Midbrain (tissue), 1 donor: ENCODE data around the gene KIF13A.
"Not testable (repeated sequence)": the region's sequence is repeated elsewhere in the genome, so short reads cannot be mapped to it uniquely, and the experiment has no call there.

ENCODE experiments used
- DNase-seq: peaks from one replicate; lab custom pipeline; 2025; lab: John Stamatoyannopoulos, UW

KIF13A gene

DNA sequence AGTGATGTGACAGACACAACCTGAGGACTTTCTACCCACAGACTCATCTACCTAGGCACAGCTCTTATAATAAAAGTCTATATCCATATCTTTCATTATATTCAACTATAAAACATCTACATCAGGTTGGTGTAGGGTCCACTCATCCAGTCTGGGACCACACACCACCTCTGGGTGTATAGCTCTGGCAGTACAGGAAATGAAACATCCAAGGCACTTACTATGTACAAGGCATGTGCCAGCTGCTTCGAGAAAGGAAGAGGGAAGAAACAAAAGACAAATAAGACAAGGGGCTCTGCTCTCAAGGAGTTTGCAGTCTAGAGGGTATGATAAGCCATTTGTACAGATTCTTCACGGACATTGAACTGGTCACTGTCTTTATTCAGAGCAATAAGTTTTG is 18.6 kb downstream of the KIF13A start:
- no peak for DNase-seq

DNA sequence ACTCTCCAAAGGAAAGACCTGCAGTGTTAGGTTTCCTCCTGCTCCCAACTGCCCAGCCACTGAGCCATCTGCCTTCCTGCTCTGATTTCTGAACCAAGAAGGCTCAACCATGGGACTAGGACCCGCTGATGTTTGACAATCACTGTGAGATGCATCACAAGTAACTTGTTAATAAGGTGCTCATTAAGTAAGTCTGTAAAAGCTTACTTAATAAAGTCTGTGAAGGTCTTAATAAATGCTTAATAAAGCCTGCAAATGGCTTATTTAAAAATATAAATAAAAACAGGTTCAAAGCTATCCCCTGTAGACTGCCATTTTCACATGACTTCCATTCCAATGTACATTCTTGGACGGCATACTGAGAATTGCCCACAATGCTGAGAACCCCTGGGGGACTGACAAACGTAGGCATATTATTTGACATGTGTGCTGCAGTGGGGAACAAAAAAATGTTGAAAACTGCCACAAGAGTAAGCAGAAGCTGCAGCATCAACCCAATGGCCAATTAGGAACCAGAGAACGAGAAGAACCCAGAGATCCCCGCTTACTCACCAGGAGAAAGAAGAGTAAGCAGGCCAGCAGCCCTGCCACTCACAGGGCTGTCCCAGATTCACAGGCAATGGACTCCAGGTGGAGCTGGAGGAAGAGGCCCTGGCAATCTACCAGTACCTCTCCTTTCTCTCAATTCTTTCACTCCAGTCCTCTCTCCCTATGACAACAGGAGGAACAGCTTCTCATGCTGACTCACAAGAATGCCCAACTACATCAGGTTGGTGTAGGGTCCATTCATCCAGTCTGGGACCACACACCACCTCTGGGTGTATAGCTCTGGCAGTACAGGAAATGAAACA is 19.5 kb downstream of the KIF13A start:
- no peak for DNase-seq

DNA sequence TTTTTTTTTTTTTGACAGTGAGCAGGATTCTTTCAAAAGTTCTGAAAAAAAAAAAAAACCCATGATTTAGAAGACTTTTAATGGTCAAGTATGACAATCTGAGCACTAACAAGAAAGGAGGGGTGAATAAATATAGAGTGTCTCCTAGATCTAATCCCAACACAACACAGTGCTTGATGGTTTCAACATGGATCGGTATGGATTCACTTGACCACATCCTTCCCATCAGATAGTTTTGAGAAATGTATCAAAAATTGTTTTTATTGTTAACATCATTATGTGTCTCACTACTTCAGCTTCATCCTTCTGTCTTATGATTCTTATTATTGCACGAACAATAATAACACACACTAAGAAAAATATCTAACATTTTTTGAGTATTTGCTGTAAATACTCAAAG is 21.0 kb downstream of the KIF13A start:
- no peak for DNase-seq

DNA sequence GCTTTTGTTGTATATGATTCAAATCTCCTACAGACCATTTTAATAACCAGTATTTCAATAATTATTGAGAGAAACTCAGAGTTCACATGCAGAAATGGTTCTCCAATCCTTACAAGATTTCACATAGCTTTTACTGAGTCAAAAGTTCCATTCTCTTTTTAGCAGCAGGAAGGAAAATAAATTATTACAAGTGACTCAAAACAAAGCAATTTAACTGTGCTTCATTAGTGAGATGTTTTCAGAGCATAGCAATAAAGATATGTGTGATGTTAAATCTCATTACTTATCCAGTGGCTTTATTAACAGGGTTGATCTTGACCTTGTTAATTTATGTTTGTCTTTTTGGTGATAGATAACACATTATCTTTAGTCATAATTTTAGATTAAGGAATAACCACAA is 22.0 kb downstream of the KIF13A start:
- DNase-seq, result no peak

DNA sequence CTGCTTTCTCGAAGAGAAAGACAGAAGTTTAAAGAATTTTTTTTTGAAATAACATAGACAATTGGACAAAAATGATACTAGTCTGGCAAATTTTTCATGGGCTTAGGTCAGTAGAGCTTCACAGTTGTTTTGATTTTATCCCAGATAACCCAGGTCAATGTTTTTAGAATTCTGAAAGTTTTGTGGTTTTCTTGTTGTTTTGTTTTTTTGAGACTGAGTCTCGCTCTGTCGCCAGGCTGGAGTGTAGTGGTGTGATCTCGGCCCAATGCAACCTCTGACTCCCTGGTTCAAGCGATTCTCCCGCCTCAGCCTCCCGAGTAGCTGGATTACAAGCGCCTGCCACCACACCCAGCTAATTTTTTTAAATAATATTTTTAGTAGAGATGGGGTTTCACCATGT is 22.8 kb downstream of the KIF13A start:
- DNase-seq, result no peak

DNA sequence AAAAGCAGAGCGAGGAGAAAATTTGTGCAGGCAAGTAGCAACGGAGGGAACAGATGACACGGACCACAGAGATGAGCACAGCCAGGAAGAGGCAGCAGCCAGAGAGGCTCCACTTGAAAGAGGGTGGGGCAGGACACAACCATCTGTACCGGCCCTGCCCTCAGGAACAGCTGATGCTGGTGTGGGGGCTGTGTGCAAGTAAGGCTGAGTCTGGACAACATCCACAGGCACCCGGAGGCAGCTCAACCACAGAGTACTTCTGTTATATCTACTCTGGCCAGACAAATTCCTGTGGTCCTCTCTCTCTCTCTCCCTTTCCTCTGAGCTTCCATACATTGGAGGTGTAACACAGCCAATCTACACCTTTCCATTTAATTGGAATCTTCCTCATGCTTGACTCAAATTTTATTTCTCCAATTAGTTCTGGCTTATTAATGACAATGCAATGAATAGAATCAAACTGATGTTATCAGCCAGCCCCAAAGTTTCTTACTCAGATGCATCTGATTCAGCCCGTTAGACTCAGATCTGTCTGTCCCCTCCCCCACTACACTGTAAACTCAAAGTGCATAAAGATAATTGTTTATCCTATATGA is 24.9 kb downstream of the KIF13A start:
- no peak for DNase-seq

DNA sequence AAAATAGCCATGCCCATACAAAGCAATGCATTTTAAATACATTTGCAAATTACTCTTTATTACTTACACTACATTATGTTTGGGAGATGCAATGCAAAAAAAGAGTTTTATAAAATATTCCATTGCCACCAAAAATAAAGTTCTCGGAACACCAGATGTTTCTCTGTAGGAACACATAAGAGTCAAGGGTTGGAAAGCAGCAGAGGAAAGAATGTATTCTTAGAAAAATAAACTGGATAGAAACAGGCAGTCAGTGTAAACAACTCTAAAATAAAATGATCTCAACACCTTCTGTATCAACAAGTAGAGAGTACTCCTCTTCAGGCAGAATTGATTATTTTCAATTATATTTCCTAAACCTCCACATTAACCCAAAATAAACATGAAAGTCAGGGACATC is 28.1 kb downstream of the KIF13A start:
- no peak for DNase-seq

DNA sequence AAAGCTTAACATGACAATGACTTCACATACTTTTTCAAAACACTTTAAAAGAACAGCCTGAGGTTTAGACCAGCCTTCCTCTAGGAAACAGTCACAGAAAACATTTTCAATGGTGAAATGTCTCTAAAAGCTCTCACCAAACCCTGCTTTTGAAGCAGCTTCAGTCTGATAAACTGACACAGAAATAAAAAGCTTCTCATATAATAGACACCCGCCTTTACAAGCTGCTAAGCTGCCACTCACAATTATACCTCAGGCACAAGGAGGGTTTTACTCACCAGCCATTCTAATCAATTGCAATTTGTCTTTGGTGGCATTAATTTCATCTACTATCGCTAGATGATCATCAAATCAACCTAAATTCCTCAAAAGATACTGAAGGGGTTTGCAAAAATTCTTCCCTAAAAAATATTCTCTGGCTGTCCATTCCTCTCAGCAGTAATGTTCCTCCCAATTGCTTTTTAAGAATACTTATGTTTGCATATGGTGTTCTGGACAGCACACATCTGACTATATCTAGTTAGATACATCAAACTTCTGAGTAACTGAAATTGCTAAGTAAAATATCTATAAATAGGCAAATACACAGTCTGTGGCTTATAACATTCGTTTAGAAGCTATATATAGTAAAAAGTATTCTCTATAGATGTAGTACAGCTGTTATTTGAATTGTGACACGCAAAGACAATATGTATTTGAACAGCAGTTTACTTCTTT is 29.4 kb downstream of the KIF13A start:
- DNase-seq, result no peak

DNA sequence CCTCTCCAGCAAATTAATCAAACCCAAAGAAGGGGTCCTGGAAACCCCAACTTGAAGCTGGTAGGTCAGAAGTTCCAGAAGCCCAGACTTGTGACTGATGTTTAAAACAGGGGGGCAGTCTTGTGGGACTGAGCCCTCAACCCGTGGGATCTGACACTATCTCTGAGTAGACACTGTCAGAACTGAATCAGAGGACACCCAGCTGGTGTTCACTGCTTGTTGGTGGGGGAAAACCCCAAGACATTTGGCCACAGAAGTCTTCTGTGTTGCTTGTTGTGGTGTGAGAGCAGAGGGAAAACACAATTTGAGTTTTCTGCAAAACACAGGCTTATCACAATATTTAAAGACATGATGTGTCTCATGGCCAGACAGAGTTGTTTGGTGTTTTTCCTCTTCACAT is 29.9 kb downstream of the KIF13A start:
- DNase-seq, result no peak

DNA sequence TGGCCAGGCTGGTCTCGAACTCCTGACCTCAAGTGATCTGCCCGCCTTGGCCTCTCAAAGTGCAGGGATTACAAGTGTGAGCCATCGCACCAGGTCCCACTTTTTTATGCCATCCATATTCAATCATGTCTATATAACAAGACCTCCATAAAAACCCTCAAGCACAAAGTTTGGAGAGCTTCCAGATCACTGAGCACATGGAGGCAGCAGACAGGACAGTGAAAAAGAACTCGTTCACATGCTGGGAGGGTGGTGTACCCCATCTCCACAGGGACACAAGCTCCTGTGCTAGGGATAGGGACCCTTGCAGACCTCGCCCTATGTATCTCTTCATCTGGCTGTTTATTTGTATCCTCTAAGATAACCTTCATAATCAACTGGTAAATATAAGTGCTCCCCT is 30.3 kb downstream of the KIF13A start:
- DNase-seq, result no peak

DNA sequence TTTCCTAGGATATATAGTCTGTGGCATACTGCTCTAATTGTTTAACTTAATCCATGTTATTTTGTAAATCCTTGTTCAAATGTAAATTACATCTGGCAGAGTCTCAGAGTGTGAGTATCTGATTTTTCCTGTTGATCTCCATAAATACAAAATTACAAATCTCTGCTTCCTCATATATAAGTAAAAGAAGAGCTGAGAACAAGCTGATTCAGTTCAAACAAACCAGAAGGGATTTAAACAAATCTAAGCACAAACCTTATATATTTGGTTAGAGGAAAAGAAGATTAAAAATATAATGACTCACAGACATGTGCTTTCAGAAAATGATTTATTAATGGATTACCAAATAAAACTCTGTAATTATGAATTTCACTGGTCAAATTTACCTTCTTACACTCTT is 37.3 kb downstream of the KIF13A start:
- no peak for DNase-seq

DNA sequence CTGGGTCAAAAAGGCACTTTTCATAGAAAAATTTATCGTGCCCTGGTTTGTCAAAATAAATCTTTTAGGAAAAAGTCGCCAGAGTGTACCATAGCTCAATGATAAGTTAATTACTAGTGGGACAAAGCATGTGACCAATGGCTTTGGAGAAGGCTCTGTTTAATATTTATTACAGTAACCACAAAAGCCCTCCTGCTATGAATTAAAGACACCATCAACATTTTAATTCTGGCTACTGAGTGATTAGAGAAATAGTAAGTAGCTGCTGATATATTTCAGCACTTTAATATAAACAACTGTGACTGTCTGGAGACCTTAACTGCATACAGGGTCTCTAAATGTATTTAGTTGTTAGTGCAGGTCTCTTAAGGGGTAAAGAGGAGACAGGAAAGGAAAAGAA is 38.3 kb downstream of the KIF13A start:
- DNase-seq, result no peak

DNA sequence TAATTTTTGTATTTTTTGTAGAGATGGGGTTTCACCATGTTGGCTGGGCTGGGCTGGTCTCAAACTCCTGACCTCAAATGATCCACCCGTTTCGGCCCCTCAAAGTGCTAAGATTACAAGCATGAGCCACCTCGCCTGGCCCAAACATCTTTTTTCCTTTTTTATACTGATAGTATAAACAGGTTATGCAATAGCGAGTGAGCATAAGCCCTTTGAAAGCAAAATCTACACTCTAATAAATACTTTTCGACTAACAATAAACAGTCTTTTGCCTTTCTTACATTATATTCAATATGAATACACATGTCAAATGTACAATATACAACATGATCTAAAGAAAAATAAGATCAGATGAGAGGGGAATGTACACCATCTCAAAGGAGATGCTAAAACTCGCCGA is 38.7 kb downstream of the KIF13A start:
- DNase-seq, result no peak

DNA sequence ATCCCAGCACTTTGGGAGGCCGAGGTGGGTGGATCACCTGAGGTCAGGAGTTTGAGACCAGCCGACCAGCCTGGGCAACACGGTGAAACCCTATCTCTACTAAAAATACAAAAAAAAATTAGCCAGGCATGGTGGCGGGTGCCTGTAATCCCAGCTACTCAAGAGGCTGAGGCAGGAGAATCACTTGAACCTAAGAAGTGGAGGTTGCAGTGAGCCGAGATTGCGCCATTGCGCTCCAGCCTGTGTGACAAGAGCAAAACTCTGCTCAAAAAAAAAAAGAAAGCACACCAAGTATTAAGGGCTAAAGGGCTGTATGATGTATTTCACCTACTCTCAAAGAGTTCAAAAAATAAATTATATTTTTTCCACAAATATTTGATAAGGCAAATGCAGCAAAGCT is 39.9 kb downstream of the KIF13A start:
- DNase-seq, result not testable (repeated sequence)

DNA sequence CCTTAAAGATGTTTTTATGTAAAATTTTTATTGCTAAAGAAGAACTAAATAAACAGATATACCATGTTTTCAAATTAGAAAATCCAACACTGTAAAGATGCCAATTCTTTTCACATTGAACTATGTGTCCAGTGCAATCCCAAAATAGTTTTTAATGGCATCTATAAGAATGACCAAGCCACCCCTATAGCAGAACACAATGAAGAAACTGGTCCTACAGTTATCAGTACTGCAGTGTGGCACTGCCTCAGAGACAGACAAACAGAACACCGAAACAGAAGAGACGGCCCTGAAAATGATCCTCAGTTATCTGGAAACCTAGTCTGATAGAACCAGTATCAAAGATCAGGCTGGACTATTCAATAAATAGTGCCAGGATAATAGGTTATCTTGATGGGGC is 41.9 kb downstream of the KIF13A start:
- DNase-seq, result no peak

DNA sequence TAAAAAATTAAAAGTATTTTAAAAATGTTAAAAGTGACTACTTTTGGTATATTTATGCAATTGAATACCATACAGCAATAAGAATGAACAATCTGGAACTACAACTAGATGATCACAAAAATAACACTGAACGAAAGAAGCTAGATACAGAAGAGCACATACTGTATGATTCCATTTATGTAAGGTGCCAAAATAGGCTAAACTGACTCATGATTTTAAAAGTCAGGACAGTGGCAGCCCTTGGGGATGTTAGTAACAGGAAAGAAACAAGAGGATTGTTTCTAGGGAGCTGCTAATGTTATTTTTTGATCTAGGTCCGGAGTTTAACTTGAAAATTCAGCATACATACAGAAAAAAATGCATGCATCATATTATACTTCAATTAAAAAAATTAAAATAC is 42.3 kb downstream of the KIF13A start:
- DNase-seq, result no peak

DNA sequence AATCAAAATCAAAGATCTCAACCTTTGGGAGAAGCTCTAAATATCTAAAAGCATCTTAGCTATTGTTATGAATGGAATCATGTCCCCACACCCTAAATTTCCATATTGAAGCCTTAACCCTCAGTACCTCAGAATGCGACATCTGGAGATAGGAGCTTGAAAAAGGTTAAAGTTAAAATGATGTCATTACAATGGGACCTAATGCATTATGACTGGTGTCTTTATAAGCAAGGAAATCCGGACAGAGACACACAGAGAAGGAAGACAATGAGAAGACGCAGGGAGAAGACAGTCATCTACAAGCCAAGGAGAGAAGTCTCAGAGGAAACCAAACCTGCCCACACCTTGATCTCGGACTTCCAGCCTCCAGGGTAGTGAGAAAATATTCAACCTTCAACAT is 46.1 kb downstream of the KIF13A start:
- DNase-seq, result no peak

DNA sequence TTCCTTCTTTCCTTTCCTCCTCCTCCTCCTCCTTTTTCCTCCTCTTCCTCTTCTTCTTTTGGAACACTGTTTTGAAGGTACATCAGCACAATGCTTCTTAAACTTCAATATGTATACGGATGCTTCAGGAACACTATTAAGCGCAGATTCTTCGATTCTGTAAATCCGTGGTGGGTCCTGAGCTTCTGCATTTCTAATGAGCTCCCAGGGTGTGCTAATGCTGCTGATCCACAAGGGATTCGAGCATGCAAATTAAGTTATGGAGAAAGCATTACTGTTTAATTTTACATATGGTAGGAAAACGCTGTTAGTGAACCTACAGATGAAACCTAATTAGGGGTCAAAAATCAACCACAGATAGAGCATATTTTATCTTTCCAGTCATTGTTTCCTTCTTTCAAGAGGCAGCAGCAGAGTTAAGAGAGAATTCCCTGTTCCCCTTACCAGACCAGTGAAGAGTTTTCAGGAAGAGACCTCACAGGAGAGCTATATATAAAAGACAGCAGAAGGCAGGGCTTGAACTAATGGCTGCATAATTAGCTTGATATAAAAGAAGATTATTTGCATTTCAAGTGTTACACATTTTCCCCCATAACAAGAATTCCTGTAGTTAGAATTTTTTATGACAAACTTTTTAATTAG is 47.2 kb downstream of the KIF13A start:
- DNase-seq, result no peak

DNA sequence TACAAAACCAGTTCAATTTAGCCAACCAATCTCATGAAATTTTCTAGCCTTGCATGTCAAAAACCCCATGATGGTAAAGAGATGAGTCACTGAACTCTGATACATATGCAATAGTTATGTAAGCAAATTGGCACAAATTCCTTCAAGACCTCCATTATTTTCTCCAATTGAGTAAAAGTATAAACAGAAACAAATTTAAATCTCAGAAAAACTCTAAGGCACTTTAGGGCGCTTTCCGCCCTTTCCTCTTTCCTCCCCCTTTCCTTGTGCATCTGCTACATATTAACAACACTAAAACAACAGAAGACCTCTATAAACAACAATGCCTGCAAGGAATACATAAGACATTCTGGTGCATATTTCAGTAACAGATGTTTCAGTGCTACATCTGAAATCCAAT is 48.5 kb downstream of the KIF13A start:
- DNase-seq, result no peak

DNA sequence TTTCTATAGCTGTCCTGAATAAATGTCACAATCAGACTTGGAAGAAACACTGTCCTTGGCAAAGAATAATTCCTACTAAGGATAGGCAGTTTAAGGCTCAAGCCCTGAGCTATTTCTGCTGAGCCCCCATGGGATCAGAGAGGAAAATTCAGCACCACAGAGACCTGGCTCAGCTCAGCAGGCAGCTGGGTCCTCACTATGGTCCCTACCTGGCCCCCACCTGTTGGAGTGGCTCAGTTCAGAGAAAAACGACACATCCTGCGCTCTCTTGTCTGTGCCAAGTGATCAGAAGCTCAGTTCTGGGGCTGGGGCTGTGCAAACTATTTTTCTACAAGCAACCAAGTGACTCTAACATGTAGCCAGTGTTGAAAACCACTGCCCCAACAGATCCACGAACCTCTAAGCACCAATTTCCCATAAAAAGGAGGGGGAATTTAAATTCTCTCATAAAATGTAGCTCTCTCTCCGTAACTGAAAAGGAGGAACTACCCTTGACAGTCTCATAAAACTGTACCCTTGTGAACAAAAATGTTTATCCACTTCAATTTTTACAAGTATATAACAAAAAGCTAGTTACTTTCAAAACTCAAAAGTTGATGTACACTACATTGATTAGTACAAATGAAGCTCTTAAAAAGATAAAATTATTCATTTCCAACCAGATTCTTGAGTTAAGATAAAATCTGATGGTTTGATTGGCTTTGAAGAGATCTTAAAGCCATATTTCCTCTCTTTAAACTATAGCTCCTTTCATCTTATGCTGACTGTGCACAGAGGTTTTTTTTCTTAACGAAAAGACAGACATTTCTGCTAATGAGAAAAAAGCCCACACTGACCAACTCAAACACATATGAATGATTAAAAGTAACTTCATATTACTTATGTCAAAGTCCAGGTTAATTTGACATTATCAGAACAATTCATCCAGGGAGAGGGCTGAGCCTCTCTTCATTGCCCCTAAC is 52.0 kb downstream of the KIF13A start:
- DNase-seq, result no peak

DNA sequence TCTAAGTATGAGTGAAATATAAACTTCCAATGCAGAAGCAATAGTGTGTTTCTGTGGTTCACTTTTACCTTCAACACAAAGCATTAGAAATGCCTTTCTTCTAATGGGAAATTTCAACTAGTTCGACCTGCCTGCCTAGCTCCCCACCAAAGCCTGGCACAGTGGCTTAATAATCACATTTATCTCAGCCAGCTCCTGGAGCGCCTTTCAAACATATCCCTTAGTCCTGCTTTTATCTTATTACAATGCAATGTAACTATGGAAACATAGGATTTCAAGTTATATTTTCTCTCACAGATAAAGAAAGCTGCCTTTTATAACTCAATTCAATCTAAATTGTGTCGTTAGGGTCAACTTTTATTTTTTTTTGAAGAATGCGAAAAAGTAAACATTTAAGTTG is 53.7 kb downstream of the KIF13A start:
- no peak for DNase-seq
